Mucosa of gallbladder (tissue), 1 donor: ENCODE data around the gene PSMB7. TPM values are rescaled to one million over a fixed set of nuclear protein-coding genes. Genes with fewer than 3 reads are reported as not detected.

Source experiments
- DNase-seq: peaks from one replicate; pipeline ENCODE4 v3.0.0-alpha.2; 2020; ENCODE audit warnings: low spot score
- total RNA-seq: library from RNA; stranded (reverse); gene quantifications from one replicate; pipeline ENCODE4 v1.2.1, GENCODE V29; 2021
- donor health status: DM: no; HTN: no; CAD: no.

Gene PSMB7
- total RNA-seq, 1 donor from 2014 or later: 86.1 TPM

DNA sequence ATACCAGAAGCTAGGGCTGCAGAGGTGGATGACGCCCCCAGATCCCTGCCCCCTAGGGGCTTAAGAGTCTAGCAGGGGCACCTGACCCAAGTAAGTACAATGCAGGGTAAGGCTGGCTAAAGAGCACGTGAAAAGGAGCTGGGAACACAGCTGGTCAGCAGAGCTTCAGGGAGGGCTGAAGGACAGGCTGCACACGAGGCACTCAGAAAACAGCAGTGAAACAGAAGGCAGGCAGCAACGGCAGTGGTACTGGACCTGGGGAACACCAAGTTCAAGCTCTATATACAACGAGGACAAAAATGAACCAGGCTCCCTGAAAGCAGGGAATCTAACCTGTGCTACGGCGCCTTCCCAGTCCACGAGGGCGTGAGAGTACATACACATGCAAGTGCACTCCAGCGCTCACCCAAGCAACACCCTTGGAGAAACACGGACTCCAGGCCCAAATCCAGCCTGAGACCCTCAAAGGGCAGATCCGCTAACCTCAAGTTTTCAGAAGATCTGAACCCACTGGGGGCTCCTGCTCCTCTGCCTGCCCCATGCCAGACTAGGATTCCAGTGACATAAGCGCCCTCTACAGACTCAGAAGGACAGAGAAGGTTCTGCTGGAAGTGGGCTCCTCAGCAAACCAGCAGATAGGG is 57.4 kb downstream of the PSMB7 start:
- DNase-seq: no peak

DNA sequence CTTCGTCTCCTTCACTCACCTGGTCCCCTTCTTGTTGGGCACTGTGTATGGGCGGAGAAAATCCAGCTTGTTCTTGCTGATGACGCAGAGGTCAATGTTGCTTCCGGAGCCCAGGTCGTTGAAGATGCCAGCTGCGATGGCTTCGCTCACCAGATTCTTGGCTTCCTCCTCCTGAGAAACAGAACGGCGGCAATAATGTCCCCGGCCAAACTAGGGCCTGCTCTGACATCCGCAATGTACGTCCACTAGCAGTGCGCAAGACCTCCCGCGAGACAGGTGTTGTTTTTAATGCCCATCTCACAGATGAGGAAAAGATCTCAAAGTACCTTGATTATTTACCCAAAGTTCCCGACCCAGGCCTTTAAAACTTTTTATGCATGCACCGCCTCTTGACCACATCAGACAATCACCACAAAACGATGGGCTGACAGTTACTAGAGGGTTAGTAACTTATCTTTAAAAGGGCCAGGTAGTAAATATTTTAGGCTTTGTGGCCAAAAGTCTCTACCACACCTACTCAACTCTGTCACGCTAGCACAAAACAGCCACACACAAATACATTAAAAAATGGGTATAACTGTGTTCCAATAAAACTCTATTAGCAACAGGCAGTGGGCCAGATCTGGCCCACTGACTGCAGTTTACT is 58.4 kb downstream of the PSMB7 start:
- no peak for DNase-seq

DNA sequence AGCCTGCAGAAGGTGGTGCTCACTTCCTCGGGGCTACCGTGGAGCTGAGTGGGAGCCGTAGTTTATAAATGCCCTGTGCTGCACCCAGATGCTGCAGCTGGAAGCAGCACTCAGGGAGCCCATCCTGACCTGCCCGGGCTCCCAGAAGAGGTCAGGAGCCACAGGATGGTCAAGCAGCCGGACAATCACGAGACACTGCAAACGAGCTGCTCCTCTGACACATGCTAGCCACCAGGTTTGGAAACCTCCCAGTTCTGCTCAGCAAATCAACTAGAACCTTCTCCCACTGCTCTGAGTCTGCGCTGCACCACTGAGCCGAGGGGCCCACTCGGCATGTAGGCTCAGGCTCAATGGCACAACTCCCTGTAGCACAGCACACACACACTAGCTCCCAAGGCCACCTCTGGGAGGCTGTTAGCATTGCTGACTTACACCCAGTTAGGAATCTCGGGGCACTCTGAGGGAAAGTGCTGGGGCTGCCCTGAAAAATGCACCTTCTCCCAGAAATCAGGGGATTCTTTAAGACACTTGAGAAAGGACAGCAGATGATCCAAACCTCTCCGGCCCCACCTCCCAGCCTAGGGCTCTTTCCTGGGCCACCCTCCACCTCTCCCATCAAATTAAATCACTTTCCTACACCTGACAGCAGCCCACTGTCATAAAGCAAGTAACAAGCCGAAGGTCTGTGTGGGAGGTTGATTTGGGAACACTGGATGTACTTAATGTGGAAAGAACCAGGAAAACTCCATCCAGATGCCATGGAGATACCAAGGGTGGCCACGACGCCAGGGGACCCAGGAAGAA is 59.1 kb downstream of the PSMB7 start:
- DNase-seq: no peak

DNA sequence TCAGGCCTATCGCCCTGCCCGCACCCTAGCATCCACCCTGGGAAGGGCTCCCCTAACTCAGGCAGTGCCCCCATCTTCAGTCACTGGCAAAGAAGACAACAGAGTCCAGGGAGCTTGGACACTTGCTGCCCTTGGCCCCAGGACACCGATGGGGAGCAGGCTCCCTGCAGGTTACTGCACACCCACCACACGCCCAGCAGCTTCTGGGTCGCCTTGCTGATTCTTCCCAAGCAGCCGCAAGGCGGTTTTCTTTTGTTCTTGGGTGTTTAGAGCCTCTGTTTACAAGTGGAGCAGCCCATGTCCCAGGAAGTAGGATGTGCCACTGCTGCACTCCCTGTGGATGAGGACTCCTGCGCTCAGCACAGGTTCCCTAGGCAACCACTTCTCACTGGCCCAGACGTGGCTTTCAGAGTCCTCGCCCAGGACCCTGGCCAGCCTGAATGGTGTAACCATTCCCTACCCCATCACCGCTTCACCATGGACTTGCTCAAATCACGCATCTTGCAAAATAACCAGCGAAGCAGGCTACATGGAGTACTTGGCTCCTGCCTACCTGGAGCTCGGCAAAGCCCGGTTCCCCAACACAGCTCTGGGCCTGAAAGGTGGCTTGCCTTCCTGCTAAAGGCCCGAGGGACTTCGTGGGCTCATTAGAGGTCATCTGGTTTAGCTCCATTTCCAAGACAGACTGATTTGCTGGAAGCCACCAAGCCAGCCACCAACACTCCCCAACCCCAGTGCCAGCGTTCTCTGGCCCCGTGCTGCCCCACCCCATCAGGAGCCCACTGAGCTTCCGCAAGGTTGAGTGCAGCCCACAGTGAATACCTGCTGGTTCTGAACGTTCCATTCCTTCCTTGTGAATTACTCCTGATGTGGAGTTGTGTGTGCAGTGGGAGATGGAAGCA is 60.0 kb downstream of the PSMB7 start:
- no peak for DNase-seq

- no peak for DNase-seq
These were observed 60.8 kb downstream of the PSMB7 start for GRCh38 chr9:124354346-124355038.

GRCh38 chr9:124353811-124354274 is 61.4 kb downstream of the PSMB7 start:
- DNase-seq: no peak

DNA sequence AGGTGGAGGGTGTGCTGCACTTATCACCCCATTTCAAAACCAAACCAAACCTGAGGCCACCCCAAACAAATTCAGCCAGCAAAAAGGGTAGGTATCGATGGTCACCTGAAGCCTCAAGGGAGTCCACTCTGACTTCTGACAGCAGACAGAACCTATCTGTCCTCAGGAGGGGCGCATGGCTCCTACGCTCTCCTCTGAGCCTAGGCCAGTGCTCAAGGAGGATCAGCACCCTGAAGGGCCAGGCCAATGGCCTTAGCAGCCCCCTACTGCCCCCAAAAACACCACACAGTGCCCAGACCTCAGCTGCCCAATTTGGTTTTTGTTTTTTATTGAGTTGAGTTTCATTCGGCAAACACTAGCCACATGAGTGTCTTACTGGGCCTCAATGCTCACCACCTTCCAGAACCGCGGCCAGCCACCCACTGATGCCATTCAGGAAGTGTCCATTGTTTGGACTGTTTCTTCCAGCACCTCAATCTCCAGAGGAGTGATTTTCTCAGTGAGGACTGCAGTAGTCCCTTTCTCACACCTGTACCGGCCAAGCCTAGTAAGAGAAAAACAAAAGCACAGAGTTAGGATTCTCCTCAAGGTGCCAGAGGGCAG is 62.0 kb downstream of the PSMB7 start:
- DNase-seq: no peak

GRCh38 chr9:124352616-124353015 is 62.6 kb downstream of the PSMB7 start:
- no peak for DNase-seq

DNA sequence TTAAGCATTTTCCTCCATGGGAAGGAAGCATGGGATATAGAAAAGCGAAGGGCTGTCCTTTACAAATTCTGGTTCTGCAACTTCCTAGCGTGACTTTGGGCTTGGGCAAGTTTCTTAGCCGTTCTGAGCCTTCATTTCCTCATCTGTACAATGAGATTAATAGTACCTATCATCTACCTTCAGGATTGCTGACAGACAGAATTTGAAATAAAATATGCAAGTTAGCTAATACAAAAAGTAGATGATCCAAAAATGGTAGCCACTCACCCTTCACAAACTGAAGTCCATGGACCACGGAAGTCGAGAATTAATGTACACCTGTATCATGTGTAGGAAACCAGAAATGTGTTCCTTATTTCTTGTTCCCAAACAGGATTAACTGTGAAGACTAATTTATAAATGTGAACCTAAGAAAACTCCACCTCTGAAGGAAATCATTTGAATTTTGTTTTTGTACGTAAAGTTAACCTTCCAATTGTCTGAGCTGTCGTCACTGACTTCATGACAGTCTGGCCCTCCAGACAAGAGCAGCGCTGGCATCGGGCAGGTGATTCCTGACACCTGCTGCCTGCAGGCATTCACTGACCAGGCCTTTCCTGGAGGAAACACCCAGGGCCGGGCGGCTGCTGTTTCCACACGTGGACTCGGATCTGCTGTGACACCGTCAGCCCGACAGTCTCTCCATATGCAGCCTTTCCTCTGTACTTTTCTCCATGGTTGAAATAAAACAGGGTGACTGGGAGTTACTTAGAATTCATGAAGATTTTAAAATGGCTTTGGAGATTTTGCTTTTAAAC is 63.4 kb downstream of the PSMB7 start:
- DNase-seq: no peak

DNA sequence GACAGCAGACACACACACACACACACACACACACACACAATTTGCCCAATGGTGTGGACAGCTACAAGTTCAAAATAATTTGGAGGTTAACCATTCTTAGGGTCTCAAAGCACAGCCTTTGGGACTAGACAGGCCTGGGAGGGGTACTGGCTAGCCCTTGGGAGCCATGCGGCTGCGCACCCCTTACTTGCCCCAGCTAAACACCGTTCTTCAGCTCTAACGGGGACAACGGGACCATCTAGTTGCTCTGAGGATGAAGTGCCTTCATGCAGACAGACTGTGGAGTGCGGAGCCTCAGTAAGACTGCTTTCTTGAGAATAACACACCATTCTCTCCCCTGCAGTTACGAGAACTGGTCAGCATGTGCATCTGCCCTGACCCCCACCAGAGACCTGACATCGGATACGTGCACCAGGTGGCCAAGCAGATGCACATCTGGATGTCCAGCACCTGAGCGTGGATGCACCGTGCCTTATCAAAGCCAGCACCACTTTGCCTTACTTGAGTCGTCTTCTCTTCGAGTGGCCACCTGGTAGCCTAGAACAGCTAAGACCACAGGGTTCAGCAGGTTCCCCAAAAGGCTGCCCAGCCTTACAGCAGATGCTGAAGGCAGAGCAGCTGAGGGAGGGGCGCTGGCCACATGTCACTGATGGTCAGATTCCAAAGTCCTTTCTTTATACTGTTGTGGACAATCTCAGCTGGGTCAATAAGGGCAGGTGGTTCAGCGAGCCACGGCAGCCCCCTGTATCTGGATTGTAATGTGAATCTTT is 64.6 kb downstream of the PSMB7 start:
- DNase-seq: no peak

GRCh38 chr9:124349675-124350493 is 65.4 kb downstream of the PSMB7 start:
- DNase-seq: no peak

DNA sequence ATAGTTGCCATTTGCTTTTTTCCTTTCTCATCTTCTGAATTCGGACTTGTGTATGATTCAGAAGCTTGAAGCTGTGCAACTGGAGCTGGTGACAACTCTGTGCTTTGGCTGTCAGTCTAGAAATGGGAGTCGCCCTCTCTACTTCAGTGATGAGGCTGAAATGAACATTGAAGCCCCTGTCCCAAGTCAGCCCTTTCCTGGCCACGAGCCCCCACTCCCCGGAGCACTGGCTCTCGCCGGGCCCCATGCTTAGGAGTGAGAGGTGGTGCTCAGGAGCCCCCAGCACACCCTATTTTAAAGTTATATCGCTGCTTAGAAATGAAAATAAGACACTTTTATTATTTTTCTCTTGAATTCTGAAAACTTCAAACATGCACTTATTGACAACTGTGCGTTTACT is 66.0 kb downstream of the PSMB7 start:
- DNase-seq: no peak

DNA sequence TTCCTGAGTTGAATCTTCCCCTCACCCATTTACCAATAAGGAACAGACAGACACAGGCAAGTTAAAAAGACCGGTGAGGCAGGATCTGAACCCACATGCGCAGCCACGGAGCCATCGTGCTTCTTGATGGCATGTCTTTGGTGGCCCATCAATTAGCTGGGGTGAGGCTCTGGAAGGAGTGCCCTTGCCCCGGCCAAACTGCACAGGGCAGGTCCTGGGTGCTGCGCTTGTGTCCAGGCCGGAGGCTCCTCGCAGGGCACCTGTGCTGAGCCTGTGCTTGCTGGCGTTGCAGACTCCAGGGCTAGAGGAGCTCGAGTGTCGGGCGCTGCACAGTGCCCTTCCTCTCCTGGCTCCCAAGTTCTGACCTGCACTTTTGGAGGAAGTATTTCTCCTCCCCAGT is 66.4 kb downstream of the PSMB7 start:
- DNase-seq: no peak

DNA sequence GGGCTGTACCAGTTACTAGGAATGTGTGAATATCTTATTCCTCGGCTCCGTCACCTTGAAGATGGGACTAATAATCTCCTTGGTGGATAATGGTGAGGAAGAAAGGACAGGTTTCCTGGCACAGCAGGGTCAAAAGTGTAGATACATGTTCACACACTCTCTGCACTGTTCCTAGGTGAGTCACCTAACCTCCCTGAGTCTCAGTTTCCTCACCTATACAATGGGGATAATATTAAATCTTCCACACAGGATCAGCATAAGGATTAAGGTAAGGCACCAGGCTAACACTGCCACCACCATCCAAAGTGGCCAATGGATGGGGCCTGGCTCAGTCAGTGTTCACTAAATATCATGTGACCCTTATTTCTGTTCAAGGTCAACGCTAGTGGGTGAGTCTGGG is 66.9 kb downstream of the PSMB7 start:
- DNase-seq: no peak

GRCh38 chr9:124347968-124348358 is 67.3 kb downstream of the PSMB7 start:
- DNase-seq: no peak

DNA sequence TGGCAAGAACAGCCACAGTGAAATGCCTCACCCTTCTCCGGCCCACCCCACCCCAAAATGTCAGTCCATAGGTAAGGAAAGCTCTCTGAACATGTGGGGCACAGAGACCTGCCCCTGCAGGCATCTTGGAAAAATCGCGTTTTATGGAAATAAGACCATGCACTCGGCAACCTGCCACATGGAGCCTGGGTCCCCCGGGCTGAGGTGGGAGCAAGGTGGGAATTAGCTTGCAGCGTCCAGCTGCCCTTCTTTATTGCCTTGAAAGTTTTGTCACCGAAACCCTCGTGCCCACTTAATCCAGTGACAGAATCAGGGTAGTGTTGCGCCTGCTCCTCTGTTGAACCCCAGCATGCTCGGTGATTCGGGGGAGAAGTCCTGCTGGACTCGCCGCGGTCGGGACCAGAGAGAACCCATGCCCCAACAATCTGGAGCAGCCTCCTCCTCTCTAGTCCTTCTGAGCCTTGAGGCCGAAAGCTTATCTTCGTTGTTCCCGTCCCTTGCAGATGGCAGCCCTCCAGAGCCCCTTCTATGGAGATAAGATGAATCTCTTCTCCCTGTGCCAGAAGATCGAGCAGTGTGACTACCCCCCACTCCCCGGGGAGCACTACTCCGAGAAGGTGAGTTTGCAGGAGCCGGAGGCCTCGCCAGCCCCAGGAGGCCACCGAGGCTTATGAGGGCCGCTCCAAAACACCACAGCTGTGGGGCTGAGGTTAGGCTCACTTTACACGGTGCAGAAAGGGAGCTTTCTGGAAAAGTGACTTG is 67.9 kb downstream of the PSMB7 start:
- DNase-seq: no peak

DNA sequence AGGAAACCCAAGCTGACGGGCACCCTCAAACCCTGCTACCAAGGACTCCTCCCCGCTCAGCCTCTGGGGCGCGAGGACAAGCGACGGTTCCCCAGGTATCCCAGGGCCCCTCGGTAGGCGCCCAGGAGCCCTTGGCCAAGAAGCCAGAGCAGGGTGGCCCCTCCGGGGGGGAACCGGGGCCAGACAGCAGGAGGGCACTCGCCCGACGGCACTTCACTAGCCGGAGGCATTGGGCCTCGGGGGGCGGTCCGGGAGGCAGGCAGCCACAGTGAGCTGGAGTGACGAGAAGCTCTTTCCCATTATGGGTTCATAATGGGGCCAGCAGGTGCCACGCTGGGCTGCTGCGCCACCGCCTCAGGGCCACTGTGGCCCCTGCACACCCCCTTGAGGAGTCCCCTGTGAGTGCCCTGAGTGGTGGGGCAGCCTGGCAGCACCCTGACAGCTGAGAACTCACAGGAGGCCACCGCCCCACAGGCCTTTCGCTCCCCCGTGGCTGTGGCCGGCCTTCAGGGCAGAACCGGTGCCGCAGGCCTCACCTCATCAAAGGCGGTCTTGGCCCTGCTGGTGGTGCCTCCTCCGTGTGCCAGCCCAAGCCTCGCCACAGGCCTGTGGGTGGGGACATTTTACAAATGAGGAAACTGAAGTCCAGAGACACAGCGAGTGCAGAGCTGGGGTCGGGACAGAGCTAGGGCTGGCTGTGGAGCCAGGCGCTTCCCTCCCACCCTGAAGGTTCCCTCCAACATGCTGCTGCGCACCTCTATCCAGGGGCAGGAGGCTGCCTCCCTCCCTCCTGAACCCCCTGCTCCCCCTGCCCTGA is 68.7 kb downstream of the PSMB7 start:
- no peak for DNase-seq
